GM19099 (cell line): Measurements from ENCODE around the gene BIVM.

Experiments used
- POLR2A ChIP-seq: IDR thresholded peaks from 3 replicates; pipeline ENCODE4 v1.6.1; 2011; ENCODE audit warnings: low read depth; ENCODE audit not compliant: insufficient read length; ENCODE audit errors: extremely low read depth

BIVM gene

DNA sequence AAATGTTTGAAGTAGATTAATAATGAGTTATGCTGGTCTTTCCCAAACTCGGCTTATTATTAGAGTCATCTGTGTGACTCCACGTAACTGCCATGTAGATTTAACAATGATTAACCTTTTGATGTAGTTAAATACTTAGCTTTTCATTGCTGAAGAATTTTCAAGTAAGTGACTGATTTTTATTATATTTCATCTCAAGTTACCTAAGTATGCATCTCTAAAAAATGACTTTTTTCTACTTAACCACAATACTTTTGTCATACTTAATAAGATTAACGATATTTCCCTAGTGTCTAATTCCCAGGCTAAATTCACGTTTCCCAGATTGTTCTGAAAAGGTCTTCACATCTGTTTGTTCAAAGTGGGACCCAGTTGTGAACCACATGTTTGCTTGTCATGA is 17.8 kb downstream of the BIVM start:
- no peak for TF ChIP-seq POLR2A

- TF ChIP-seq POLR2A: no peak
These were observed 18.3 kb downstream of the BIVM start for GRCh38 chr13:102817241-102817640.

DNA sequence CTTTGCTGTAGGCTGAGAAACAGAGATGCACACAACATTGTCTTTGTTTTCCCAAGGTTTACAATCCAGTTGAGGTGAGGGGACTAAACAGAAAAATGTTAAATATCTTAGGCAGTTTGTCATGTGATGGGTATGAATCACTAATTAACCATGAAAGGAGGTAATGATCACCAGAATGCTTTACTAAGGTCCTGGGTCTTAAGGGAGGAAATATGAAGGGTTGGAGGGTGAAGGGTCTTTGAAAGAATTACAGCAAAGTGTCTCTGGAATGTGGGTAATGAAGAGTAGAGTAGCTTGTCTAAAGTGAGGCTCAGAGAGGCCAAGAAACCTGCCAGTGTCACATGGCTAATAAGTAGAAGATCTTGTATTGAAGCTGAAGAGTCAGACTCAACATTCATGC is 19.0 kb downstream of the BIVM start:
- no peak for TF ChIP-seq POLR2A

DNA sequence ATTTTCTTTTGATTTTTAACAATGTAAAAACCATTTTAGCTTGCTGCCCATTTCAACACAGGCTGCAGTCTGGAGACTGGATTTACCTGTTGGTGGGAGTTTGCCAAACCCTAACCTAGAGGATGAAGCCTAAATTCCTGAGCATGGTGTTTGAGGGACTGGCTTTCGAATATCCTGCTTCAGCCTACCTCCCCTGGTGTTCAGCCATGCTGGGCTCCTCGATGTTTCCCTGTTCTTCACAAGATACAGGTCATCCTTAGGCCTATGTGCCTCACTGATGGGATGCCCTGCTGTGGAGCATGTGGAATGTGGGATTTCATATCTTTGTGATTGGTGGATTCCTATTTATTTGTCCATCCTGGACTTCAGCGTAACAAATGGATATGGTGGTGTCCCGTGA is 26.5 kb downstream of the BIVM start:
- no peak for TF ChIP-seq POLR2A

GRCh38 chr13:102825921-102826706 is 27.2 kb downstream of the BIVM start:
- TF ChIP-seq POLR2A: no peak

GRCh38 chr13:102830646-102831045 is 31.7 kb downstream of the BIVM start:
- TF ChIP-seq POLR2A: no peak

- no peak for TF ChIP-seq POLR2A
These were observed 37.6 kb downstream of the BIVM start for GRCh38 chr13:102836471-102836870.

GRCh38 chr13:102838273-102838672 is 39.4 kb downstream of the BIVM start:
- no peak for TF ChIP-seq POLR2A

DNA sequence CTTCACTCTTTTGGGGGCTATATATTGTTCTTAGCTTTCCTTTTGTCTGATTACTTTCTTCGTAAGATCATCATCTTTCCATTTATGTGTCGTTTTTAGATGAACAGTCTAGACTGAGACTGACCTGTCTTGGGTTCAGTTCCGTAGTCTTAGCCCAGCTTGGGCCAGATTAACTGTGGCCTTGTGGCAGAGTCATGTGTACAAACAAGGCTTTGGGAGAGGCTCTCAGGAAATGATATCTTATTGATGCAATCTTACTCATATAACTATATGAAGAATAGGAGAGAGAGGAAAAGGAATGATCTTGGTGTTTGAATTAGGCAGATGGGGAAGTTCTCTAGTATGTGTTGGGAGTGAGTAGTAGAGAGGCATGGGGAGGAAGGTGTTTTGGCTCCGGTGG is 40.1 kb downstream of the BIVM start:
- TF ChIP-seq POLR2A: no peak

DNA sequence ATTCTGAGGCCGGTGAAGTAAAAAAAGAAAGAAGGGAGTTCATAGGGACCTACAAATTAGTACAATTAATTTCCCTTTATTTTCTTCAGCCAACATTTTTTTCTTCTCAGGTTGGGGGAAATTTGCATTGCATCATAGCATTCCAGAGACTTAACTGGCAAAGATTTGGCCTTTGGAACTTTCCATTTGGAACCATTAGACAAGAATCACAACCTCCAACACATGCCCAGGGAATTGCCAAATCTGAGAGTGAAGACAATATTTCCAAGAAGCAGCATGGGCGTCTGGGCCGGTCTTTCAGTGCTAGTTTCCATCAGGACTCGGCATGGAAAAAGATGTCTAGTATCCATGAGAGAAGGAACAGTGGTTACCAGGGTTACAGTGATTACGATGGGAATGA is 40.5 kb downstream of the BIVM start:
- no peak for TF ChIP-seq POLR2A

- no peak for TF ChIP-seq POLR2A
These were observed 46.3 kb downstream of the BIVM start for GRCh38 chr13:102845289-102845629.

- peak; percentile 77 for TF ChIP-seq POLR2A
These were observed 46.8 kb downstream of the BIVM start, which contains the start of gene ERCC5 for GRCh38 chr13:102845630-102846260. Gene ERCC5, plus strand, starts transcription at chr13:102846032. Its CDS starts 235 bp downstream, at chr13:102846267.

DNA sequence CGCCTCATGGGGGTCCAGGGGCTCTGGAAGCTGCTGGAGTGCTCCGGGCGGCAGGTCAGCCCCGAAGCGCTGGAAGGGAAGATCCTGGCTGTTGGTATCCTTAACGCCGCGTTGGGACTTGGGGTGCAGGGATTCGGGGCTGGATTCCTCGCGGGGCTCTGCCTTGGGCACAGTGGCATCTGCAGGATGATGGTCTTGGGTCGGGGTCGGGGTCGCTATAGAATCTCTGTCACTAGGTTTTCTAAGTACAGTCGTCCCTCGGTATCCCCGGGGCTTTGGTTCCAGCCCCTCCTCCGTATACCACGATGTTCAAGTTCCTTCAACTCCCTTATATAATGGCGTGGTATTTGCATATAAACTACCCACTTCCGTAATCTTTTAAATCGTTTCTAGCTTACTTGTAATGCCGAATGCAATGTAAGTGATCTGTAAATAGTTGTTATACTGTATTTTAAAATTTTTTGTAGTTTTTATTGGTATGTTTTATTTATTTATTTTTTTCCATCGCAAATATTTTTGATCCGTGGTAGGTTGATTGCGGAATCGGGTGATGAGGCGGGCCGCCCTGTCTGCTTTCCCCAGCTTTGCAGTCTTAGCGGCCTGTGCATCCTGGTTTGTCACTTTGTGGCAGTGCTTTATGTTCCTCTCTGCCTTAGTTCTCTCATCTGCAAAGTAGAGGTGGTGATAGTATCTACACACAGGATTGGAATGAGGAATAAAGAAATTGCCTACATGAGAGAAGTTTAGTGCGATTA is 47.5 kb downstream of the BIVM start:
- peak; percentile 34 for TF ChIP-seq POLR2A

DNA sequence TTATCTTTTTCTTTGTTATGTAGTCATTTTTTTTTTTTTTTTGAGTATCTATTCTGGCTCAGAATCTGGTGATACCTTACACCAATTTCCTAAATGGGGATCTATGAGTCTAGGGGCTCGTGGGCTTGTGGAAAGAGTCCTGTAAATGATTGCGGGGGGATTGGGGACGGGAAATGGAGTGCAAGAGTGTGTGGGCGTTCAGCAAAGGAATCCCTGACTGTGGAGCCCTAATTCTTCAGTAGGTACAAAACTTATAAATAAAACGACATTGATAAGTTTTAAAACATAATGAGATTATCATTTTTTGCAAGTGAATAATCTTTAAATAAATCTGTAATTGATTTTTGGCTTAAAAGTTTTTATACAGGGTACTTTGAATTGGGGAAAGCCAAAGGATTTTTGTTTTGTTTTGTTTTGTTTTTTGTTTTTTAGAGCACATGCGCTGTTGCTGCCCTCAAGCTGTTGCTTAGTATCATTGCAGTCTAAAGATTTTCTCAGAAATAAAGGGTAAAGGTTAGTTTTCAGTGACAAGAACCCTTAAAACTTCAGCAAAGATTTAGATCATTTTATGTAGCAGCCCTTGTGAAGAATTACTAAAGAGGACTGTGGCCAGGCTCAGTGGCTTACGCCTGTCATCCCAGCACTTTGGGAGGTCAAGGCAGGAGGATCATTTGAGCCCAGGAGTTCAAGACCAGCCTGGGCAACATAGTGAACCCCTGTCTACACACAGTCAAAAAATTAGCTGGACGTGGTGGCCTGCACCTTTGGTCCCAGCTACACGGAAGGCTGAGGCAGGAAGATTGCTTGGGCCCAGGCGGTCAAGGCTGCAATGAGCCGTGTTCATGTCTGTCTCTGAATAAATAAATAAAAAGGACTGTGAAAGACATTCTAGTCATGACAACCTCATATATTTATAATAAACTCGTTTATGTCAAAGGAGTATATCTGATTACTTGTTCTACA is 48.6 kb downstream of the BIVM start:
- no peak for TF ChIP-seq POLR2A

GRCh38 chr13:102848956-102849355 is 50.0 kb downstream of the BIVM start:
- TF ChIP-seq POLR2A: no peak
